GM12864 (cell line): Measurements from ENCODE around the gene CUL3.

Experiments
- DNase-seq: peaks from one replicate; pipeline ENCODE4 v3.0.0-alpha.2; 2011; ENCODE audit warnings: low read depth
- H3K4me3 ChIP-seq: 2 replicates; pipeline ENCODE4 v1.5.1; 2011; ENCODE audit warnings: mild to moderate bottlenecking, low read depth, low read length, control low read depth
- CTCF ChIP-seq: IDR thresholded peaks from 2 replicates; pipeline ENCODE4 v1.5.1; 2011; ENCODE audit warnings: low read depth, mild to moderate bottlenecking, moderate library complexity, low read length, control low read depth, inconsistent platforms; ENCODE audit errors: missing control alignments

The CUL3 gene

GRCh38 chr2:224585211-224586088 lies at the start of gene CUL3:
CUL3 (minus strand) TSS chr2:224585363; CDS start chr2:224585009, 354 bp downstream.
- TF ChIP-seq CTCF = no peak
- DNase-seq = peak; percentile 89
- peak within 1 kb of the TSS; percentile 97 for H3K4me3 ChIP-seq

GRCh38 chr2:224630659-224631550 lies 45.7 kb upstream of the CUL3 start:
- no peak overlapping the region for H3K4me3 ChIP-seq
- DNase-seq = no peak
- TF ChIP-seq CTCF = no peak

GRCh38 chr2:224628416-224628815 lies 43.3 kb upstream of the CUL3 start:
- TF ChIP-seq CTCF = no peak
- no peak for DNase-seq
- no peak overlapping the region for H3K4me3 ChIP-seq

- no peak for DNase-seq
- no peak for TF ChIP-seq CTCF
- H3K4me3 ChIP-seq = no peak overlapping the region
These were observed 41.6 kb upstream of the CUL3 start for GRCh38 chr2:224626735-224627134.

GRCh38 chr2:224613543-224614286 lies 28.6 kb upstream of the CUL3 start:
- no peak for DNase-seq
- no peak overlapping the region for H3K4me3 ChIP-seq
- TF ChIP-seq CTCF = no peak

- DNase-seq = no peak
- no peak for TF ChIP-seq CTCF
- H3K4me3 ChIP-seq = no peak overlapping the region
These were observed 27.4 kb upstream of the CUL3 start for GRCh38 chr2:224612578-224612977.
